A673 (cell line): ENCODE results near the gene SOX5. TPM values are rescaled to one million over a fixed set of nuclear protein-coding genes. Genes with fewer than 3 reads are reported as not detected.

Source experiments
- BruUV-seq: library from RNA; stranded (reverse); fragments of 400-500 nt; replicated peaks from 2 replicates; lab custom pipeline; 2021; lab: Mats Ljungman, UMichigan
- CTCF ChIA-PET: fragments of 300-600 bp; sonication (Branson Sonifier 250); formaldehyde crosslinking; loops from one replicate; lab custom pipeline; 2022; ENCODE audit warnings: antibody characterized with exemption; lab: Charles Lee
- POLR2A ChIA-PET: fragments of 300-600 bp; sonication (Branson Sonifier 250); formaldehyde crosslinking; loops from one replicate; lab custom pipeline; 2022; ENCODE audit warnings: antibody characterized with exemption; ENCODE audit not compliant: low non-redundant PET; lab: Charles Lee
- DNase-seq: peaks from one replicate; pipeline ENCODE4 v3.0.0-alpha.2; 2015; ENCODE audit warnings: low spot score
- H3K27ac ChIP-seq: fragments of 200-600 bp; sonication (generic); 2 replicates; pipeline ENCODE4 v1.5.1; 2016; ENCODE audit warnings: mixed run types, low read depth, mild to moderate bottlenecking, mixed read lengths, antibody characterized with exemption, low read length; ENCODE audit not compliant: poor library complexity, severe bottlenecking
- H3K27me3 ChIP-seq: fragments of 200-600 bp; sonication (generic); replicated peaks from 2 replicates; pipeline ENCODE4 v1.6.1; 2017; ENCODE audit warnings: mixed run types, low read depth, mild to moderate bottlenecking, mixed read lengths, antibody characterized with exemption, low read length; ENCODE audit not compliant: insufficient read depth, poor library complexity
- H3K36me3 ChIP-seq: fragments of 200-600 bp; sonication (generic); 2 replicates; pipeline ENCODE4 v1.6.1; 2016; ENCODE audit warnings: mixed run types, mild to moderate bottlenecking, mixed read lengths, antibody characterized with exemption, low read length; ENCODE audit not compliant: insufficient read depth, poor library complexity, severe bottlenecking
- H3K4me1 ChIP-seq: fragments of 200-600 bp; sonication (generic); 2 replicates; pipeline ENCODE4 v1.6.1; 2017; ENCODE audit warnings: mixed run types, mild to moderate bottlenecking, mixed read lengths, antibody characterized with exemption, low read length; ENCODE audit not compliant: insufficient read depth, poor library complexity, severe bottlenecking
- H3K4me3 ChIP-seq: fragments of 200-600 bp; sonication (generic); 2 replicates; pipeline ENCODE4 v1.5.1; 2016; ENCODE audit warnings: low read depth, mixed run types, mild to moderate bottlenecking, mixed read lengths, low read length; ENCODE audit not compliant: poor library complexity, severe bottlenecking
- H3K9me3 ChIP-seq: fragments of 200-600 bp; sonication (generic); 2 replicates; pipeline ENCODE4 v1.6.1; 2016; ENCODE audit warnings: mixed run types, low read depth, mild to moderate bottlenecking, mixed read lengths, antibody characterized with exemption, low read length; ENCODE audit not compliant: poor library complexity, severe bottlenecking
- CTCF ChIP-seq: fragments of 300-800, 200-600 bp; sonication (generic); conservative IDR thresholded peaks from 2 replicates; pipeline ENCODE4 v1.5.1; 2017; ENCODE audit warnings: low read depth, mild to moderate bottlenecking, antibody characterized with exemption, low read length, moderate library complexity, mixed read lengths
- EZH2 ChIP-seq: fragments of 200-600 bp; sonication (generic); IDR thresholded peaks from 2 replicates; pipeline ENCODE4 v1.6.1; 2017; ENCODE audit warnings: borderline replicate concordance, low read depth, mild to moderate bottlenecking, mixed read lengths, antibody characterized with exemption, low read length; ENCODE audit not compliant: poor library complexity, severe bottlenecking
- intact Hi-C: fragments of 100-400 bp; cut with micrococcal nuclease; formaldehyde crosslinking; loops from one replicate; pipeline ENCODE4 v1.10.0; 2022; ENCODE audit not compliant: unreplicated experiment
- total RNA-seq: library from RNA; stranded (reverse); gene quantifications from 2 replicates; pipeline ENCODE4 v1.2.3, GENCODE V29; 2021

SOX5 gene
- total RNA-seq, 1 experiment from 2014 or later: 11.9 TPM

- Histone ChIP-seq H3K36me3 (no peaks in the 10 kb centered on the region), H3K9me3 (no peaks in the 10 kb centered on the region), H3K4me1 (no peaks in the 10 kb centered on the region), H3K27me3 (no peaks in the 10 kb centered on the region), H3K4me3 (no peak overlapping the region), H3K27ac (no peak overlapping the region)
- TF ChIP-seq EZH2 (no peak), CTCF (no peak)
- ChIA-PET CTCF (no interaction called here), POLR2A (no interaction called here)
- no peak for DNase-seq
- BruUV-seq: no TSS peak
- intact Hi-C loops: no loop called here
Observed at GRCh38 chr12:23670684-23671083, 278.8 kb downstream of the SOX5 start.

GRCh38 chr12:23669691-23670090 is 279.8 kb downstream of the SOX5 start:
- Histone ChIP-seq H3K9me3 (no peaks in the 10 kb centered on the region), H3K36me3 (no peaks in the 10 kb centered on the region), H3K27me3 (no peaks in the 10 kb centered on the region), H3K4me3 (no peak overlapping the region), H3K27ac (no peak overlapping the region), H3K4me1 (no peaks in the 10 kb centered on the region)
- no TSS peak for BruUV-seq
- TF ChIP-seq CTCF: no peak
- no peak for TF ChIP-seq EZH2
- ChIA-PET CTCF (no interaction called here), POLR2A (no interaction called here)
- intact Hi-C loops: no loop called here
- DNase-seq: no peak

GRCh38 chr12:23666866-23667265 is 282.6 kb downstream of the SOX5 start:
- ChIA-PET CTCF (no interaction called here), POLR2A (no interaction called here)
- Histone ChIP-seq H3K9me3 (no peaks in the 10 kb centered on the region), H3K4me1 (no peaks in the 10 kb centered on the region), H3K27ac (no peak overlapping the region), H3K4me3 (no peak overlapping the region), H3K36me3 (no peaks in the 10 kb centered on the region), H3K27me3 (no peaks in the 10 kb centered on the region)
- no peak for TF ChIP-seq EZH2
- no peak for TF ChIP-seq CTCF
- intact Hi-C loops: no loop called here
- no TSS peak for BruUV-seq
- no peak for DNase-seq
